K562 (cell line): ENCODE data around the gene U2AF1L4. TPM values are rescaled to one million over a fixed set of nuclear protein-coding genes. Genes with fewer than 3 reads are reported as not detected.

Experiments used
- CBX5 ChIP-seq: IDR thresholded peaks from 2 replicates; pipeline ENCODE4 v1.6.1; 2014; ENCODE audit warnings: low read depth, borderline replicate concordance
- ELF1 ChIP-seq: fragments of 200-800 bp; sonication (Bioruptor generic); IDR thresholded peaks from 2 replicates; pipeline ENCODE4 v1.6.1; 2016; ENCODE audit warnings: missing genetic modification characterization, missing compliant biosample characterization
- ETV6 ChIP-seq, 3 experiments: fragments of 150-350 bp in 1 of 3; sonication (generic) in 1 of 3; formaldehyde crosslinking in 1 of 3; IDR thresholded peaks; 2 replicates each; pipeline versions ENCODE4 v1.6.1 to v1.8.0; 2014 to 2022; ENCODE audit warnings: borderline replicate concordance in 2 of 3, low read depth in 2 of 3, antibody characterized with exemption in 1 of 3, low read length in 1 of 3, mild to moderate bottlenecking in 1 of 3, missing genetic modification reagents in 1 of 3
- FOXA1 ChIP-seq: fragments of 450-650 bp; IDR thresholded peaks from 2 replicates; pipeline ENCODE4 v1.6.1; 2016; ENCODE audit warnings: mild to moderate bottlenecking, borderline replicate concordance
- L3MBTL2 ChIP-seq: fragments of 450-650 bp; IDR thresholded peaks from 2 replicates; pipeline ENCODE4 v1.6.1; 2016; ENCODE audit warnings: mild to moderate bottlenecking, moderate library complexity
- MNT ChIP-seq, 2 experiments: fragments of 450-650 bp; conservative IDR thresholded peaks; 2 replicates each; pipeline ENCODE4 v1.6.1; 2017; ENCODE audit warnings: mild to moderate bottlenecking in 2 of 2, moderate library complexity in 2 of 2
- NELFE ChIP-seq: IDR thresholded peaks from 2 replicates; pipeline ENCODE4 v1.6.1; 2011; ENCODE audit warnings: mild to moderate bottlenecking; ENCODE audit not compliant: insufficient read depth, insufficient read length
- NFE2 ChIP-seq: IDR thresholded peaks from 2 replicates; pipeline ENCODE4 v1.6.1; 2014; ENCODE audit warnings: antibody characterized with exemption, low read depth
- NONO ChIP-seq, 2 experiments: fragments of 200-400 bp in 1 of 2; fragments of 450-650 bp in 1 of 2; formaldehyde crosslinking in 1 of 2; IDR thresholded peaks; 2 replicates each; pipeline ENCODE4 v1.6.1; 2017; ENCODE audit warnings: low read depth in 2 of 2, mild to moderate bottlenecking in 2 of 2, moderate library complexity in 2 of 2, low read length in 1 of 2
- NR2C2 ChIP-seq, 2 experiments: fragments of 200-800 bp in 1 of 2; sonication (Bioruptor generic) in 1 of 2; sonication (generic) in 1 of 2; formaldehyde crosslinking in 1 of 2; IDR thresholded peaks; 2 replicates each; pipeline versions ENCODE4 v1.6.1 to v1.8.0; 2016 to 2022; ENCODE audit warnings: mild to moderate bottlenecking in 1 of 2, missing compliant biosample characterization in 1 of 2, missing genetic modification characterization in 1 of 2, missing genetic modification reagents in 1 of 2
- NR2F6 ChIP-seq: fragments of 450-650 bp; formaldehyde crosslinking; IDR thresholded peaks from 2 replicates; pipeline ENCODE4 v1.4.0; 2020; ENCODE audit warnings: mild to moderate bottlenecking
- PRDM10 ChIP-seq: fragments of 450-650 bp; IDR thresholded peaks from 2 replicates; pipeline ENCODE4 v1.6.1; 2018; ENCODE audit not compliant: partially characterized antibody
- RBM39 ChIP-seq: fragments of 200-400 bp; formaldehyde crosslinking; optimal IDR thresholded peaks from 2 replicates; pipeline ENCODE3; 2018; ENCODE audit warnings: low read depth, low read length
- SMARCA5 ChIP-seq: fragments of 450-650 bp; IDR thresholded peaks from 2 replicates; pipeline ENCODE4 v1.6.1; 2016
- ZNF12 ChIP-seq: sonication (generic); formaldehyde crosslinking; IDR thresholded peaks from 2 replicates; pipeline ENCODE4 v1.4.0; 2020; ENCODE audit warnings: mild to moderate bottlenecking, missing genetic modification reagents
- ZNF263 ChIP-seq: sonication (generic); formaldehyde crosslinking; IDR thresholded peaks from 2 replicates; pipeline ENCODE4 v1.8.0; 2022; ENCODE audit warnings: mild to moderate bottlenecking, missing genetic modification reagents, borderline replicate concordance
- ZNF398 ChIP-seq: fragments of 250-450 bp; sonication (Bioruptor Pico); IDR thresholded peaks from 2 replicates; pipeline ENCODE4 v1.8.0; 2021; ENCODE audit warnings: moderate library complexity, mild to moderate bottlenecking, inconsistent platforms
- ZNF431 ChIP-seq: sonication (generic); formaldehyde crosslinking; IDR thresholded peaks from 2 replicates; pipeline ENCODE4 v1.8.0; 2022; ENCODE audit warnings: mild to moderate bottlenecking, missing genetic modification reagents
- ZNF668 ChIP-seq: fragments of 250-450 bp; sonication (Bioruptor Pico); IDR thresholded peaks from 2 replicates; pipeline ENCODE4 v1.8.0; 2022; ENCODE audit warnings: mild to moderate bottlenecking, inconsistent platforms
- ZNF764 ChIP-seq: fragments of 250-450 bp; sonication (Bioruptor Pico); IDR thresholded peaks from 2 replicates; pipeline ENCODE4 v1.4.0; 2020; ENCODE audit warnings: low read depth, mild to moderate bottlenecking, moderate library complexity
- polyA plus RNA-seq, 8 experiments: library from polyadenylated mRNA; depleted of rRNA in 4 of 8; stranded (reverse) in 5 of 8; unstranded in 3 of 8; fragments of >200 nt; fragmentation: Nextera tagmentation in 2 of 8; fragmentation: Illumina TruSeq in 1 of 8; extraction: Ambion mirVana in 2 of 8; extraction: Trizol in 1 of 8; gene quantifications; 2 replicates each; pipeline versions ENCODE4 v1.2.1 to v1.2.3, GENCODE V29; 2011 to 2014; ENCODE audit warnings: inconsistent platforms in 1 of 8, missing spikeins in 1 of 8
- total RNA-seq, 7 experiments: library from RNA; depleted of rRNA in 6 of 7; stranded (reverse); fragments of >200 nt in 6 of 7; fragmentation: Illumina TruSeq in 2 of 7; extraction: Trizol in 2 of 7; gene quantifications; 2 replicates each; pipeline versions ENCODE4 v1.2.1 to v1.2.3, GENCODE V29; 2011 to 2021; ENCODE audit warnings: low replicate concordance in 1 of 7

Gene U2AF1L4
- total and polyA plus RNA-seq, 9 of the 15 experiments (the other 6 are each of a cell fraction or from before 2014, with no cell fraction given) = 8.4 to 19.5 (median 12.6) TPM

GRCh38 chr19:35744430-35745327 is 539 bp downstream of the U2AF1L4 start (continued):
- TF ChIP-seq PRDM10 (peak; percentile 28), ZNF764 (no peak), NR2F6 (CRISPR knock-in tag) (no peak), ZNF12 (CRISPR knock-in tag) (0 out of 2 replicates have a peak, but pooled peaks have one; percentile 40), ETV6 (IDR thresholded peaks at IDR 0.05; ENCODE audit: borderline replicate concordance in 1 of 2, low read depth in 2 of 2, low read length in 1 of 2) (no peak), ETV6 (CRISPR knock-in tag; IDR thresholded peaks at IDR 0.05; ENCODE audit: borderline replicate concordance) (no peak), NONO (IDR thresholded peaks at IDR 0.05; ENCODE audit: low read depth in 2 of 2, low read length in 1 of 2) (no peak), NFE2 (no peak), SMARCA5 (no peak), ZNF263 (CRISPR knock-in tag) (peak; percentile 49; the same call in 1 of the 2 replicates), ZNF431 (no peak), ZNF398 (no peak), MNT (conservative IDR thresholded peaks at IDR 0.05) (peak; percentile 70 to 88), NR2C2 (CRISPR knock-in tag; IDR thresholded peaks at IDR 0.05) (no peak), NR2C2 (tag; IDR thresholded peaks at IDR 0.05) (no peak), NELFE (no peak), FOXA1 (no peak), RBM39 (no peak), ELF1 (tag) (peak; percentile 81), CBX5 (no peak), ZNF668 (CRISPR knock-in tag) (no peak), L3MBTL2 (peak; percentile 76)
